Skin epidermis (tissue), 12 donors: ENCODE measurements around the gene SLFN5.
"Not testable (repeated sequence)": the region's sequence is repeated elsewhere in the genome, so short reads cannot be mapped to it uniquely, and the experiment has no call there.

Experiments
- H3K27ac ChIP-seq, 21 experiments: fragments of 200-600 bp; sonication (generic) in 11 of 21; one replicate each; pipeline ENCODE4 v1.5.0; 2020; ENCODE audit warnings: mild to moderate bottlenecking in 3 of 21, inconsistent platforms in 2 of 21, moderate library complexity in 2 of 21
- H3K4me3 ChIP-seq, 7 experiments: fragments of 200-600 bp; sonication (generic) in 2 of 7; one replicate each; pipeline ENCODE4 v1.5.0; 2020; ENCODE audit warnings: inconsistent platforms in 2 of 7, mild to moderate bottlenecking in 2 of 7, moderate library complexity in 1 of 7

SLFN5 gene

DNA sequence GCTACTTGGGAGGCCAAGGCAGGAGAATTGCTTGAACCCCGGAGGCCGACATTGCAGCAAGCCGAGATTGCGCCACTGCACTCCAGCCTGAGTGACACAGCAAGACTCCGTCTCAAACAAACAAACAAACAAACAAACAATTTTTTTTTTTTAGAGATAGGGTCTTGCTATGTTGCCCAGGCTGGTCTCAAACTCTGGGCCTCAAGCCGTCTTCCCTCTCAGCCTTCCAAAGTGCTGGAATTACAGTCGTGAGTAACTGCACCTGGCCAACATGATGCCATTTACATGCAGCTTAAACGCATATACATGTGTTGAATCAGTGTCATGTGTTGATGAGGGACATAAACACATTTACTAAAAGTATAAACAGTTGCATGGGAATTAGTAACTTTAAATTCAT is 2.0 kb upstream of the SLFN5 start:
- H3K4me3 ChIP-seq: peak overlapping the region; percentile 11 to 70 (median 64)
- peak overlapping the region in 9 of 21 experiments; percentile 18 to 99 (median 93) for H3K27ac ChIP-seq

DNA sequence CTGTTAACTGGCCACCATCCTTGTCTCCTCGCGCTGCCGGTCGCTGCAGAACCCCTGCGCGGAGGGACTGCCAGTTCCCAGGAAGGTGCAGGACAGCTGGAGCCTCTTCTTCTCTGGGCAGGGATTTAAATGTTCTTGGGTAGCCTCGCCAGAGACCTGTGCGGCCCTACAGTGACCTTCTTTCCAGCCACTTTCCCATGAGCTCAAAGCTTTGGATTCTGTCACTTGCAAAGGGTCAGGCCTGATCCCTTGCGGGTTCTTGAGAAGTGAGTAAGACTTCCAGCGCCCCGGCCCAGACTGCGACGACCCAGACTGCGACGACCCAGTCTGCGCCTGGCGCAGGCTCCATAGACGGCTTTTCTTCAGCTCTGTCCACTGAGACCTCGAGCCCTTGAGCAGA is 1.4 kb upstream of the SLFN5 start:
- Histone ChIP-seq H3K4me3 (peak overlapping the region; percentile 56 to 70 (median 64)), H3K27ac (peak overlapping the region in 20 of 21 experiments; percentile 79 to 99 (median 94))

- peak overlapping the region; percentile 57 to 99 (median 94) for H3K27ac ChIP-seq
Observed at GRCh38 chr17:35242158-35242804, 591 bp upstream of the SLFN5 start.

GRCh38 chr17:35243561-35244340 is 879 bp downstream of the SLFN5 start:
- peak overlapping the region; percentile 79 to 99 (median 94) for H3K27ac ChIP-seq

More at GRCh38 chr17:35242158-35242804, 591 bp upstream of the SLFN5 start:
- peak overlapping the region; percentile 56 to 70 (median 64) for H3K4me3 ChIP-seq

DNA sequence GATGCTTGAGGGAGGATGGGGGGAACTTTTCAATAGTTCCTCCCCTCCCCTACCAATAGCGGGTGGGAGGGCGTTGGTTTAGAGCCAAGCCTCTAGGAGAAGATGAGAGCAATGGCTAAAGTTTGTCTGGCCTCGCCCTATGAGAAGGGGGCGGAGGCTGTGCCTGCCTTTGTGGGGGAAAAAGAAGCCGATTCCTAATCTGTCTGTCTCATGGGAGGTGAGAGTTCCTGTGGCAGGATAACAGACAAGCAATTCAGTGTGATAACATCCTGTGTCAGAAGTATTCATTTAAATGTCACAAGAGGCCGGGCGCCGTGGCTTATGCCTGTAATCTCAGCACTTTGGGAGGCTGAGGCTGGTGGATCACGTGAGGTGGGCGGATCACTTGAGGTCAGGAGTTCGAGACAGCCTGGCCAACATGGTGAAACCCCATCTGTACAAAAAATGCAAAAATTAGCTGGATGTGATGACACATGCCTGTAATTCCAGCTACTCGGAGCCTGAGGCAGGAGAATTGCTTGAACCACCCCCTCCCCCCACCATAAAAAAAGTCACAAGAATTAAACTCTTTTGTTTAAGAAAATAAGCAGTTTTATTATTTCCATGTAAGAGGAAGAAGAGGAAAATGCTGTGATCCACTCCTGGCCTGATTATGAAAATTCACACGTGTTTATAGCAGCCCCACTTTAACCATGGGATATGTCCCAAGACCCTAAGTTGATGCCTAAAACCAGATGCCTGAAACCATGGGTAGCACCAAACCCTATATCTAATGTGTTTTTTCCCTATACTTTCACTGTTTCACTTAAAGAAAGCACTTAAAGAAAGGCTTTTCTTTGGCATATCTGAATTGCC is 1.7 kb downstream of the SLFN5 start:
- H3K4me3 ChIP-seq: peak overlapping the region; percentile 56 to 70 (median 64)
- H3K27ac ChIP-seq: peak overlapping the region in 20 of 21 experiments; percentile 79 to 99 (median 94)

More at GRCh38 chr17:35243561-35244340, 879 bp downstream of the SLFN5 start:
- H3K4me3 ChIP-seq: peak overlapping the region; percentile 56 to 70 (median 64)

DNA sequence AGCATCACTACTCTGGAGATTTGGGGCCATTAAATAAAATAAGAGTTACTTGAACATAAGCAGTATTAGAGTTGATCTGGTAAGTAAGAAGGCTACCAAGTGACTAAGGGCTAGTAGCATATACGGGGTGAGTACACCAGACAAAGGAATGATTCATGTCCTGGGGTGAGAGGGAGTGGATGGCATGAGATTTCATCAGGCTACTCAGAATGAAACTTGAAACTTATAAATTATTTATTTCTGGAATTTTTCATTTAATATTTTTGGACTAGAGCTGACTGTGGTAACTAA is 2.3 kb downstream of the SLFN5 start:
- peak overlapping the region; percentile 56 to 70 (median 64) for H3K4me3 ChIP-seq
- H3K27ac ChIP-seq: peak overlapping the region in 15 of 21 experiments; percentile 7 to 99 (median 95)

- H3K27ac ChIP-seq: peak overlapping the region in 5 of 21 experiments; percentile 11 to 51 (median 19)
Observed at GRCh38 chr17:35252651-35253050, 9.8 kb downstream of the SLFN5 start.

DNA sequence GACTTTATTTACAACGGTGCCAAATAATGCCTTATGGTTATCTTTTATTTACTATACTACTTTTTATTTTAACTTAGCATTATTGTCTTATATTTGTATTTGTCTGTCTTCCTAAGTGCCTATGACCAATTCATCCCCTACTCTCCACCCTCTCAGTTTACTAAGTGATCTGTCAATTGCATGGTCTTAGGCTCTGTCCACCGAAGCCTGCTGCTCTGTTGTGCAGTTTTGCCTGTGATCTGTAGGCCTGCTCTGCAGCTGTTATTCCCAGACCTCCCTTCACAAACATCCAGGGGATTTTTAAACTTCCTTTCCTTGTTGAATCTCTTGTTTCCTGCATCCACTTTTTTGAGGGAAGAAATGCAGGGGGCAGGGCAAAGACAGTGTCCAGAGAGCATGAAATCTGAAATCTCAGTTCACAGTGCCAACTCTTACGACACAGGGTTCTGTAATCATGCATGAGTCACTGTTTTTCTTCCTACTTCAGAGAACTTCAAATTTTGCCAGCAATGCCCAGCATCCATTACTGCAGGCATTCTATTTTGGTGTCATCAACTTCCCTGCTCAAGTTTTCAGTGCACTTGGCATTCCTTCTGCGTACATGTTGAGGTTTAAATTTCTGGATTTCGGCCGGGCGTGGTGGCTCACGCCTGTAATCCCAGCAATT is 11.4 kb downstream of the SLFN5 start:
- H3K4me3 ChIP-seq: no peak overlapping the region
- H3K27ac ChIP-seq: peak overlapping the region in 8 of 21 experiments; percentile 10 to 72 (median 37)

More at GRCh38 chr17:35252651-35253050, 9.8 kb downstream of the SLFN5 start:
- H3K4me3 ChIP-seq: no peak overlapping the region

DNA sequence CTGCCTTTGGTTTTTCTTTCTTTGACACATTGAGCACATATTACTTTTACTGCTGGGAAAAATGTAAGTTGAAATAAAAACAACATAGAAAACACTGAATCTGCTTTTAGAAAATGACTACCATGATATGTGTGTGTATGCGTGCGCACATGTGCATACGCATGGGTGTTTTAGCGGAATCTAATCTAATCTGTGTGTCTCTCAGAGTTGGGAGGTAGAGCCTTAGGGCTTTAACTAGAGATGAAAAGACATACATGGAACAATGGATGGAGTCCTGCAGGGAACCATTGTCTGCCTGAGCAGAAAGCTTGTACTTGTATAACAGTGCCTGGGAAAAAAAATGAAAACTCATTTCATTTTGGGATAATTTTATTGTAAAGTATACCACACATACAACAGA is 12.4 kb downstream of the SLFN5 start:
- Histone ChIP-seq H3K27ac (peak overlapping the region in 1 of 21 experiments; percentile 10), H3K4me3 (no peak overlapping the region)

DNA sequence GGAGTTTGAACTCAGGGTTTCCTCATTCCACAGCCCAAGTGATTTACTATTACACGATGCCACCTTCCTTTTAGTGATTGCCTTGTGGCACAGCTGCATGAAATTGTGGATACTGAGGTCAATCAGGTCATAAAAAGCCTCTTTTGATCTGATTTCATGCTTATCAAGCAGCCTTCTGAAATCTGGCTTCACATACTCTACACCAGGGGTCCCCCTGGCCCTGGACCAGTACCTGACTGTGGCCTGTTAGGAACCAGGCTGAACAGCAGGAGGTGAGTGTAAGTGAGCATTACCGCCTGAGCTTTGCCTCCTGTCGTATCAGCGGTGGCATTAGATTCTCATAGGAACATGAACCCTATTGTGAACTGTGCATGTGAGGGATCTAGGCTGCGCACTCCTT is 13.8 kb downstream of the SLFN5 start:
- Histone ChIP-seq H3K27ac (peak overlapping the region in 1 of 21 experiments; percentile 42), H3K4me3 (no peak overlapping the region)

GRCh38 chr17:35257208-35257659 is 14.4 kb downstream of the SLFN5 start:
- Histone ChIP-seq H3K4me3 (no peak overlapping the region), H3K27ac (peak overlapping the region in 1 of 21 experiments; percentile 42)

GRCh38 chr17:35259001-35259400 is 16.1 kb downstream of the SLFN5 start:
- Histone ChIP-seq H3K4me3 (no peak overlapping the region), H3K27ac (no peak overlapping the region)

DNA sequence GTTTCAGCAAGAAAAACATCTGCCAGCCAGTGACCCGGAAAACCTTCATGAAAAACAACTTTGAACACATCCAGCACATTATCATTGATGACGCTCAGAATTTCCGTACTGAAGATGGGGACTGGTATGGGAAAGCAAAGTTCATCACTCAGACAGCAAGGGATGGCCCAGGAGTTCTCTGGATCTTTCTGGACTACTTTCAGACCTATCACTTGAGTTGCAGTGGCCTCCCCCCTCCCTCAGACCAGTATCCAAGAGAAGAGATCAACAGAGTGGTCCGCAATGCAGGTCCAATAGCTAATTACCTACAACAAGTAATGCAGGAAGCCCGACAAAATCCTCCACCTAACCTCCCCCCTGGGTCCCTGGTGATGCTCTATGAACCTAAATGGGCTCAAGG is 22.2 kb downstream of the SLFN5 start:
- Histone ChIP-seq H3K27ac (no peak overlapping the region), H3K4me3 (no peak overlapping the region)

- Histone ChIP-seq H3K4me3 (no peak overlapping the region), H3K27ac (no peak overlapping the region)
Observed at GRCh38 chr17:35265566-35266141, 22.8 kb downstream of the SLFN5 start.

DNA sequence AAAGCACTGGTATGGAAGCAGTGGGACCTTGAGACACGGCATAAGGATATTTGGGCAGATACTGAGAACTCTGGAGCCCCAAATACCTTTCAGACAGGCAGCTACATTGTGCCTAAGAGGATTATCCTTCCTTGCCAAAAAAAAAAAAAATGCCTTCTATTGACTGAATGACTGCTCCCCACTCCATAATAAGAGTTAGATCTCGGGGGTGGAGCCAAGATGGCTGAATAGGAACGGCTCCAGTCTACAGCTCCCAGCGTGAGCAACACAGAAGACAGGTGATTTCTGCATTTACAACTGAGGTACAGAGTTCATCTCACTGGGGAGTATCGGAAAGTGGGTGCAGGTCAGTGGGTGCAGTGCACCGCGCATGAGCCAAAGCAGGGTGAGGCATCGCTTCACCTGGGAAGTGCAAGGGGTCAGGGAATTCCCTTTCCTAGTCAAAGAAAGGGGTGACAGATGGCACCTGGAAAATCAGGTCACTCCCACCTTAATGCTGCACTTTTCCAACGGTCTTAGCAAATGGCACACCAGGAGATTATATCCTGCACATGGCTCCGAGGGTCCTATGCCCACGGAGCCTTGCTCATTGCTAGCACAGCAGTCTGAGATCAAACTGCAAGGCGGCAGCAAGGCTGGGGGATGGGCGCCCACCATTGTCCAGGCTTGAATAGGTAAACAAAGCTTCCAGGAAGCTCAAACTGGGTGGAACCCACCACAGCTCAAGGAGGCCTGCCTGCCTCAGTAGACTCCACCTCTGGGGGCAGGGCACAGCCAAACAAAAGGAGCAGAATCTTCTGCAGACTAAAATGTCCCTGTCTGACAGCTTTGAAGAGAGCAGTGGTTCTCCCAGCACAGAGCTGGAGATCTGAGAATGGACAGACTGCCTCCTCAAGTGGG is 31.5 kb downstream of the SLFN5 start:
- not testable (repeated sequence) for H3K4me3 ChIP-seq, H3K27ac ChIP-seq

DNA sequence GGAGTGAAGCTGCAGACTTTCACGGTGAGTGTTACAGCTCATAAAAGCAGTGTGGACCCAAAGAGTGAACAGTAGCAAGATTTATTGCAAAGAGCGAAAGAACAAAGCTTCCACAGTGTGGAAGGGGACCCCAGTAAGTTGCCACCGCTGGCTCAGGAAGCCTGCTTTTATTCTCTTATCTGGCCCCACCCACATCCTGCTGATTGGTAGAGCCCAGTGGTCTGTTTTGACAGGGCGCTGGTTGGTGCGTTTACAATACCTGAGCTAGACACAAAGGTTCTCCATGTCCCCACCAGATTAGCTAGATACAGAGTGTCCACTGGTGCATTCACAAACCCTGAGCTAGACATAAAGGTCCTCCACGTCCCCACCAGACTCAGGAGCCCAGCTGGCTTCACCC is 35.6 kb downstream of the SLFN5 start:
- not testable (repeated sequence) for H3K4me3 ChIP-seq, H3K27ac ChIP-seq

- not testable (repeated sequence) for H3K27ac ChIP-seq, H3K4me3 ChIP-seq
Observed at GRCh38 chr17:35278876-35279275, 36.0 kb downstream of the SLFN5 start.

DNA sequence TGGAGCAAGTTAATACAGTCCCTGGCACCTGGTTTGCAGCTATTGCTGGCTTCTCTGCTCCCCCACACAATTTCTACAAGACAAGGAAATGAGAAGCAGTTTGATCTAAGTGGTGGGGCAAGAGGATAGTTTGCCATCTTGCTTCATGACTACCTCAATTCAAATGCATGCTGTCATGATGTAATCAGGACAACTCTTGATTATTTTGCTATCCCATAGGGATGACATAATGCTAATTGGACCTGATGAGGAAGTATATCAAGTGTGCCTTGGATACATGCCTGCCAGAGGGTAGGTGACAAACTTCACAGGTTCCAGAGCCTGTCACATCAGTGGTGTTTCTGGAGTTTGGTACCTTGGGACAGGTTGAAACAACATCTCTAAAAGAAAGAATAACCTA is 40.9 kb downstream of the SLFN5 start:
- Histone ChIP-seq H3K4me3 (no peak overlapping the region), H3K27ac (no peak overlapping the region)
